ENCODE data around the gene LTA. TPM values are rescaled to one million over a fixed set of nuclear protein-coding genes. Genes with fewer than 3 reads are reported as not detected.

Gene LTA
- total RNA-seq, 1 experiment from 2014 or later: 1.1 TPM

- peaks cover 4 to 18% of the 10 kb centered on the region in 2 experiments; a peak in 2 of 4 replicates for H3K4me1 ChIP-seq (ENCODE audit: control insufficient read depth in 1 of 2, insufficient read depth in 2 of 2, low read length in 2 of 2)
- H3K36me3 ChIP-seq (ENCODE audit: control insufficient read depth in 1 of 2, insufficient read depth in 2 of 2, low read length in 2 of 2): no peaks in the 10 kb centered on the region
- DNase-seq (ENCODE audit: low read depth, low spot score): no peak
- no peaks in the 10 kb centered on the region for H3K9me3 ChIP-seq (ENCODE audit: control insufficient read depth in 1 of 2, insufficient read depth in 1 of 2, low read depth in 1 of 2, low read length in 2 of 2)
- no peaks in the 10 kb centered on the region for H3K27me3 ChIP-seq (ENCODE audit: insufficient read depth, low read length)
- H3K27ac ChIP-seq (ENCODE audit: low read depth, low read length): no peak overlapping the region
- ChIA-PET RAD21 (ENCODE audit: low non-redundant PET in 1 of 2, low total read pairs in 2 of 2, uncharacterized antibody in 2 of 2, unreplicated experiment in 2 of 2) (no interaction called here), CTCF (interaction anchor here (0.8 to 0.9 kb wide), 2 partner anchors 21 to 31 kb away, joined by 3 read pairs; partner anchors contain the start of gene ATP6V1G2), POLR2A (interaction anchor here (0.8 kb wide), 1 partner anchor 75 kb away, joined by 3 read pairs; no protein-coding TSS in a partner anchor)
- no peaks in the 10 kb centered on the region for H3K9me2 ChIP-seq (ENCODE audit: insufficient read depth)
- no peak for TF ChIP-seq SP1 (IDR thresholded peaks at IDR 0.05; ENCODE audit: low read depth)
- no peak for TF ChIP-seq CBX3 (IDR thresholded peaks at IDR 0.05; ENCODE audit: low read depth)
- TF ChIP-seq ZBTB33 (IDR thresholded peaks at IDR 0.05; ENCODE audit: extremely low read depth, insufficient replicate concordance, low read length): no peak
- TF ChIP-seq RAD21 (IDR thresholded peaks at IDR 0.05; ENCODE audit: low read depth): no peak
- no peak for TF ChIP-seq EZH2phosphoT487 (IDR thresholded peaks at IDR 0.05; ENCODE audit: borderline replicate concordance)
- no peak for TF ChIP-seq FOSL1 (IDR thresholded peaks at IDR 0.05; ENCODE audit: low read depth)
- no peak for TF ChIP-seq YY1 (IDR thresholded peaks at IDR 0.05; ENCODE audit: extremely low read depth, insufficient replicate concordance, low read depth, low read length)
- no peak for TF ChIP-seq ZFX (IDR thresholded peaks at IDR 0.05)
- no peak for TF ChIP-seq SRF (IDR thresholded peaks at IDR 0.05; ENCODE audit: low read depth)
- TF ChIP-seq EZH2 (IDR thresholded peaks at IDR 0.05): no peak
- no peak for TF ChIP-seq EGR1 (IDR thresholded peaks at IDR 0.05; ENCODE audit: low read depth)
- TF ChIP-seq ATF3 (IDR thresholded peaks at IDR 0.05): no peak
- TF ChIP-seq REST (IDR thresholded peaks at IDR 0.05; ENCODE audit: low read depth): no peak
- no peak for TF ChIP-seq CEBPB (IDR thresholded peaks at IDR 0.05; ENCODE audit: low read depth)
- TF ChIP-seq ZNF274 (IDR thresholded peaks at IDR 0.05; ENCODE audit: low read depth, low read length): no peak
- no peak for TF ChIP-seq POLR2AphosphoS5 (IDR thresholded peaks at IDR 0.05; ENCODE audit: low read depth, low read length)
- TF ChIP-seq CTCF (IDR thresholded peaks at IDR 0.05 in 2 of 3, conservative IDR thresholded peaks at IDR 0.05 in 1 of 3; ENCODE audit: borderline replicate concordance in 1 of 3, insufficient read depth in 1 of 3, low read depth in 2 of 3, low read length in 2 of 3): no peak
- TF ChIP-seq MAX (IDR thresholded peaks at IDR 0.05): no peak
- H3K4me3 ChIP-seq (replicated peaks in 1 of 2; ENCODE audit: low read depth in 1 of 2, low read length in 2 of 2): no peak overlapping the region
- H3K4me2 ChIP-seq (ENCODE audit: low read length): no peak overlapping the region
- no peak overlapping the region for H2AFZ ChIP-seq (ENCODE audit: low read depth, low read length, poor library complexity, severe bottlenecking)
- no peaks in the 10 kb centered on the region for H3K79me2 ChIP-seq (ENCODE audit: insufficient read depth, low read length)
- no peaks in the 10 kb centered on the region for H4K20me1 ChIP-seq (ENCODE audit: insufficient read depth)
- no peak overlapping the region for H3K9ac ChIP-seq (ENCODE audit: low read length)
- BruUV-seq (replicated peaks): no TSS peak
- ATAC-seq: no peak
- intact Hi-C loops (cut with micrococcal nuclease): no loop called here
Measured at GRCh38 chr6:31576897-31577578, 4.9 kb downstream of the LTA start.
